HEK293 (cell line): ENCODE measurements around the gene PYGO2.

Experiments used
- BCL11A ChIP-seq: fragments of 450-650 bp; formaldehyde crosslinking; IDR thresholded peaks from 2 replicates; pipeline ENCODE4 v1.5.1; 2016; ENCODE audit warnings: low read depth, missing biosample characterization, missing genetic modification characterization
- KLF17 ChIP-seq: fragments of 450-650 bp; formaldehyde crosslinking; IDR thresholded peaks from 2 replicates; pipeline ENCODE4 v1.5.1; 2016; ENCODE audit warnings: missing biosample characterization, missing genetic modification characterization
- KLF7 ChIP-seq: fragments of 450-650 bp; formaldehyde crosslinking; IDR thresholded peaks from 2 replicates; pipeline ENCODE4 v1.5.1; 2016; ENCODE audit warnings: missing biosample characterization, missing genetic modification characterization, borderline replicate concordance
- KLF9 ChIP-seq: fragments of 450-650 bp; formaldehyde crosslinking; IDR thresholded peaks from 2 replicates; pipeline ENCODE4 v1.5.1; 2016; ENCODE audit warnings: missing biosample characterization, missing genetic modification characterization, low read depth
- YY2 ChIP-seq: fragments of 450-650 bp; formaldehyde crosslinking; IDR thresholded peaks from 2 replicates; pipeline ENCODE4 v1.5.1; 2016; ENCODE audit warnings: missing biosample characterization, missing genetic modification characterization
- ZBTB26 ChIP-seq: fragments of 450-650 bp; formaldehyde crosslinking; optimal IDR thresholded peaks from 2 replicates; pipeline ENCODE3; 2016; ENCODE audit warnings: missing biosample characterization, mild to moderate bottlenecking, missing genetic modification characterization
- ZBTB6 ChIP-seq: fragments of 450-650 bp; formaldehyde crosslinking; IDR thresholded peaks from 2 replicates; pipeline ENCODE4 v1.5.1; 2017; ENCODE audit warnings: missing biosample characterization, missing genetic modification characterization
- ZBTB8A ChIP-seq: fragments of 450-650 bp; formaldehyde crosslinking; IDR thresholded peaks from 2 replicates; pipeline ENCODE4 v1.5.1; 2016; ENCODE audit warnings: missing biosample characterization, missing genetic modification characterization
- ZNF121 ChIP-seq: fragments of 450-650 bp; formaldehyde crosslinking; IDR thresholded peaks from 2 replicates; pipeline ENCODE4 v1.5.1; 2016; ENCODE audit warnings: missing biosample characterization, missing genetic modification characterization
- ZNF146 ChIP-seq: fragments of 450-650 bp; formaldehyde crosslinking; IDR thresholded peaks from 2 replicates; pipeline ENCODE4 v1.5.1; 2016; ENCODE audit warnings: missing biosample characterization, missing genetic modification characterization
- ZNF184 ChIP-seq: fragments of 450-650 bp; IDR thresholded peaks from 2 replicates; pipeline ENCODE4 v1.5.1; 2018; ENCODE audit warnings: missing biosample characterization, mild to moderate bottlenecking, missing genetic modification characterization
- ZNF221 ChIP-seq: fragments of 450-650 bp; formaldehyde crosslinking; IDR thresholded peaks from 2 replicates; pipeline ENCODE4 v1.5.1; 2017; ENCODE audit warnings: missing biosample characterization, missing genetic modification characterization, borderline replicate concordance
- ZNF26 ChIP-seq: fragments of 450-650 bp; formaldehyde crosslinking; IDR thresholded peaks from 2 replicates; pipeline ENCODE4 v1.5.1; 2016; ENCODE audit warnings: missing biosample characterization, missing genetic modification characterization
- ZNF302 ChIP-seq: fragments of 450-650 bp; formaldehyde crosslinking; IDR thresholded peaks from 2 replicates; pipeline ENCODE4 v1.5.1; 2016; ENCODE audit warnings: missing biosample characterization, missing genetic modification characterization, low read depth
- ZNF335 ChIP-seq: fragments of 450-650 bp; formaldehyde crosslinking; conservative IDR thresholded peaks from 2 replicates; pipeline ENCODE4 v1.5.1; 2016; ENCODE audit warnings: missing biosample characterization, missing genetic modification characterization
- ZNF529 ChIP-seq: fragments of 450-650 bp; formaldehyde crosslinking; IDR thresholded peaks from 2 replicates; pipeline ENCODE4 v1.5.1; 2017; ENCODE audit warnings: missing genetic modification characterization, missing biosample characterization; ENCODE audit not compliant: insufficient replicate concordance
- ZNF658 ChIP-seq: fragments of 450-650 bp; formaldehyde crosslinking; IDR thresholded peaks from 2 replicates; pipeline ENCODE4; 2016; ENCODE audit warnings: missing biosample characterization, missing genetic modification characterization
- ZNF660 ChIP-seq: fragments of 450-650 bp; IDR thresholded peaks from 2 replicates; pipeline ENCODE4 v1.5.1; 2018; ENCODE audit warnings: missing biosample characterization, mild to moderate bottlenecking, missing genetic modification characterization
- ZNF701 ChIP-seq: fragments of 450-650 bp; formaldehyde crosslinking; IDR thresholded peaks from 2 replicates; pipeline ENCODE4 v1.5.1; 2016; ENCODE audit warnings: missing biosample characterization, missing genetic modification characterization
- ZNF704 ChIP-seq: fragments of 450-650 bp; formaldehyde crosslinking; IDR thresholded peaks from 2 replicates; pipeline ENCODE4 v1.5.1; 2016; ENCODE audit warnings: missing biosample characterization, missing genetic modification characterization
- ZNF837 ChIP-seq: fragments of 450-650 bp; formaldehyde crosslinking; IDR thresholded peaks from 2 replicates; pipeline ENCODE4 v1.5.1; 2016; ENCODE audit warnings: missing biosample characterization, missing genetic modification characterization
- TF ChIP-seq, protein P1 (sequence below): fragments of 450-650 bp; formaldehyde crosslinking; IDR thresholded peaks from 2 replicates; pipeline ENCODE4 v1.5.1; 2016; ENCODE audit warnings: missing biosample characterization, missing genetic modification characterization
- TF ChIP-seq, protein P2 (sequence below): fragments of 450-650 bp; formaldehyde crosslinking; IDR thresholded peaks from 2 replicates; pipeline ENCODE4 v1.5.1; 2016; ENCODE audit warnings: missing biosample characterization, missing genetic modification characterization
- TF ChIP-seq, protein P3 (sequence below): fragments of 450-650 bp; formaldehyde crosslinking; IDR thresholded peaks from 2 replicates; pipeline ENCODE4 v1.5.1; 2016; ENCODE audit warnings: missing biosample characterization, missing genetic modification characterization
- TF ChIP-seq, protein P4 (sequence below): fragments of 450-650 bp; formaldehyde crosslinking; IDR thresholded peaks from 2 replicates; pipeline ENCODE4 v1.5.1; 2016; ENCODE audit warnings: missing biosample characterization, missing genetic modification characterization

The PYGO2 gene

GRCh38 chr1:154961207-154962155 is at the start of gene PYGO2 (continued):
- TF ChIP-seq, protein P1, sequence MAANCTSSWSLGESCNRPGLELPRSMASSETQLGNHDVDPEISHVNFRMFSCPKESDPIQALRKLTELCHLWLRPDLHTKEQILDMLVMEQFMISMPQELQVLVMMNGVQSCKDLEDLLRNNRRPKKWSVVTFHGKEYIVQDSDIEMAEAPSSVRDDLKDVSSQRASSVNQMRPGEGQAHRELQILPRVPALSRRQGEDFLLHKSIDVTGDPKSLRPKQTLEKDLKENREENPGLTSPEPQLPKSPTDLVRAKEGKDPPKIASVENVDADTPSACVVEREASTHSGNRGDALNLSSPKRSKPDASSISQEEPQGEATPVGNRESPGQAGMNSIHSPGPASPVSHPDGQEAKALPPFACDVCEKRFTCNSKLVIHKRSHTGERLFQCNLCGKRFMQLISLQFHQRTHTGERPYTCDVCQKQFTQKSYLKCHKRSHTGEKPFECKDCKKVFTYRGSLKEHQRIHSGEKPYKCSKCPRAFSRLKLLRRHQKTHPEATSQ (tag by site-specific recombination) = no peak; the same call in 1 of the 2 replicates
- TF ChIP-seq, protein P2, sequence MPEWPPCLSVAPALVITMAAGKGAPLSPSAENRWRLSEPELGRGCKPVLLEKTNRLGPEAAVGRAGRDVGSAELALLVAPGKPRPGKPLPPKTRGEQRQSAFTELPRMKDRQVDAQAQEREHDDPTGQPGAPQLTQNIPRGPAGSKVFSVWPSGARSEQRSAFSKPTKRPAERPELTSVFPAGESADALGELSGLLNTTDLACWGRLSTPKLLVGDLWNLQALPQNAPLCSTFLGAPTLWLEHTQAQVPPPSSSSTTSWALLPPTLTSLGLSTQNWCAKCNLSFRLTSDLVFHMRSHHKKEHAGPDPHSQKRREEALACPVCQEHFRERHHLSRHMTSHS = peak; percentile 12; the same call in 1 of the 2 replicates
- TF ChIP-seq ZNF302 (no peak), ZNF529 (tag by site-specific recombination) (no peak), ZBTB8A (peak; percentile 99), KLF9 (tag by site-specific recombination) (peak; percentile 97), KLF7 (no peak), ZNF658 (tag by site-specific recombination) (no peak), ZBTB6 (peak; percentile 83; the same call in 1 of the 2 replicates), ZBTB26 (tag by site-specific recombination) (peak; percentile 92), KLF17 (tag by site-specific recombination) (peak; percentile 75), ZNF701 (no peak), YY2 (tag by site-specific recombination) (peak; percentile 77), ZNF837 (tag by site-specific recombination) (no peak), ZNF335 (tag by site-specific recombination) (no peak), ZNF221 (tag by site-specific recombination) (no peak), BCL11A (tag by site-specific recombination) (no peak), ZNF184 (tag by site-specific recombination) (no peak), ZNF704 (no peak), ZNF26 (tag by site-specific recombination) (no peak), ZNF146 (0 out of 2 replicates have a peak, but pooled peaks have one; percentile 31), ZNF660 (tag by site-specific recombination) (peak; percentile 90), ZNF121 (tag by site-specific recombination) (no peak)
- TF ChIP-seq, protein P3, sequence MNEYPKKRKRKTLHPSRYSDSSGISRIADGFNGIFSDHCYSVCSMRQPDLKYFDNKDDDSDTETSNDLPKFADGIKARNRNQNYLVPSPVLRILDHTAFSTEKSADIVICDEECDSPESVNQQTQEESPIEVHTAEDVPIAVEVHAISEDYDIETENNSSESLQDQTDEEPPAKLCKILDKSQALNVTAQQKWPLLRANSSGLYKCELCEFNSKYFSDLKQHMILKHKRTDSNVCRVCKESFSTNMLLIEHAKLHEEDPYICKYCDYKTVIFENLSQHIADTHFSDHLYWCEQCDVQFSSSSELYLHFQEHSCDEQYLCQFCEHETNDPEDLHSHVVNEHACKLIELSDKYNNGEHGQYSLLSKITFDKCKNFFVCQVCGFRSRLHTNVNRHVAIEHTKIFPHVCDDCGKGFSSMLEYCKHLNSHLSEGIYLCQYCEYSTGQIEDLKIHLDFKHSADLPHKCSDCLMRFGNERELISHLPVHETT (tag by site-specific recombination) = no peak; the same call in 1 of the 2 replicates
- TF ChIP-seq, protein P4, sequence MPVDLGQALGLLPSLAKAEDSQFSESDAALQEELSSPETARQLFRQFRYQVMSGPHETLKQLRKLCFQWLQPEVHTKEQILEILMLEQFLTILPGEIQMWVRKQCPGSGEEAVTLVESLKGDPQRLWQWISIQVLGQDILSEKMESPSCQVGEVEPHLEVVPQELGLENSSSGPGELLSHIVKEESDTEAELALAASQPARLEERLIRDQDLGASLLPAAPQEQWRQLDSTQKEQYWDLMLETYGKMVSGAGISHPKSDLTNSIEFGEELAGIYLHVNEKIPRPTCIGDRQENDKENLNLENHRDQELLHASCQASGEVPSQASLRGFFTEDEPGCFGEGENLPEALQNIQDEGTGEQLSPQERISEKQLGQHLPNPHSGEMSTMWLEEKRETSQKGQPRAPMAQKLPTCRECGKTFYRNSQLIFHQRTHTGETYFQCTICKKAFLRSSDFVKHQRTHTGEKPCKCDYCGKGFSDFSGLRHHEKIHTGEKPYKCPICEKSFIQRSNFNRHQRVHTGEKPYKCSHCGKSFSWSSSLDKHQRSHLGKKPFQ = 0 out of 2 replicates have a peak, but pooled peaks have one; percentile 11
